ENCODE data around the gene TOX2.

TOX2 gene

GRCh38 chr20:43982016-43982415, 67.4 kb downstream of the TOX2 start:
- no peak for DNase-seq

DNA sequence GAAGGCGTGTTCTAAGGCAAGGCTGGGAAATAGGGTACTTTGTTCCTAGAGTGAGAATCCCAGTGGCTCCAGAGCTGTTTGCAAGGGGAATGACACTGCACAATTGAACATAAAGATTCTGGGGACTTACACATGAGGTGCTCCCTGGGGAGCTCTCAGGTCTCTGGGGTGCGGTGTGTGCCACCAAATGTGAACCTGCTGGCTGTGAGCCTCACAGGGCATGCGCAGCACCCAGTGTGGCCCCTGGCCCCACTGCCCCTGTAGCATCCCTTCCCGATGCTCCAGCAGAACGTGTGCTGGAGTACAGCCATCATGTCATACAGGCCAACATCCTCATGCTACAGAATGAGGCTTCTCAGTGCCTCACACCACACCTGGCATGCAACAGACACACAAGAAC, 68.2 kb downstream of the TOX2 start:
- no peak for DNase-seq

DNA sequence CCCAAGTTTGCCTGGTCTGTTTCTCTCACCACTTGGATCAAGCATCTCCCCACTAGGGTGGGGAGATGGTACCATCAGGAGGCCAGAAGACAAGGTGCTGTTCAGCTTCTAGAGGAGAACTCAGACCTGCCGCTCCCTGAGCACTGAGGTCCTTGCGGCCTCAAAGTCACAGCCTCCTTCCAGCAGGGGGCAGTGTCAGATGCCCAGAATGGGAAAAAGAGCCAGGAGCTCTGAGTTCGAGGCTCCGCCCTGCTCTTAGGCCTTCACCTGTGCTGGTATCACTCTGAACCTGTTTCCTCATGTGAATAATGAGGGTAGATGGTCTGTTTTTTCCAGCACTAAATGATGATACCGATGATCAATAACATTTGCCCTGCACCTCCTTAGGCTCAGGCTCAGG, 68.7 kb downstream of the TOX2 start:
- DNase-seq, result no peak

DNA sequence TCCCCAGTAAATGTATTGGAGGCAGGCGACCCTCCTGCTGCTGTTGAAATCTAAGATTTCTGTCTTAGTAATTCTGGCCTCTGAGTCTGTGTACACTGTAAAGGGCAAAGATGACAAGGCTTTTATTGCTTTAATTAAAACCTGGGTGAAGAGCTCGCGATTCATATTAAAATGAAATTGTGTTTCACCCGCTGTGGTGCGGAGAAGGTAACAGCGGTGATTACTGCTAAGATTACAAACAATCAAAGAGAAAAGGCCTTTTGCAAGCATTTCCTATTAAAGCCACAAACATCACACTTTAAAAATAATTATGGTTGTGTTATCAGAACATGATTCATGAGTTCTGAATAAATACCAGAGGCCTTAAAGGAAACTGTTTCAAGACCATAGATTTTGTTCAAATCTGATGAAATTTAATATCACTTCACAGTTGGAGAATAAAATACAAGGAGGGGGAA, 69.3 kb downstream of the TOX2 start:
- no peak for DNase-seq

DNA sequence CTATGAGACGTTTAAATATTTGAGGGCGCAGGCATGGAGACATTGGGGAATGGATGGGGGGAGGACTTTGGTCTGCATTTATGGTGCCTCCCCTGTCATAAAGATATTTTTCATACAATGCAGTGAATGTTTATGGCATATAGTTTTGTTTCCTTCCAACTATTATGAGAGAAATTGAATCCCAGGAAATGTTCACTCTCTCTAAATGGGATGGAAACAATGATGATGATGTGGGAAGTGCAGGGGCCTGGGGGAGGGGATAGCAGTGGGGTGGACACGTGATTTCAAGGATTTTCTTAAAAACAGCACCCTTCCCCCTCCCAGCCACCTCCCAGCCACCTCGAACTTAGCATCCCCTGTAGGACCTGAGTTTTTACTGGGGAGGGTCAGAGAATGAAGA, 69.9 kb downstream of the TOX2 start:
- DNase-seq, result no peak

DNA sequence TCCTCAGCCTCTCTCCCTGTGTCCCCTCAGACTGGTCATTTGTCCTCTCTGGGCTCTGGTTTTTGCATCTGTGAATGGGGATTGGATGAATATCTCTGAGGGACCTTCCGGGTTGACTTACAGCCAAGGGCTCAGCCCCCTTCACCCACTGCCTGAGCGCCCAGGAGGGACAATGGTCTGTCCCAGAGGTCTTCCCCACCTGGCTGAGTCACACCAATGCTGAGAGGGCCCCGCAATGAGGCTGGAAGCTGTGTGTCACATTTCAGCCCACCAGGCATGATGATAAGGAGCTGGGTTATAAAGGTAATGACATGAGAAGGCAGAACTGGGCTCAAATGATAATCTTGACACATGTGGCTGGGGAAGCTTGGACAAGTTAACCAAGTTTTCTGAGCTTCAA, 70.5 kb downstream of the TOX2 start:
- no peak for DNase-seq

DNA sequence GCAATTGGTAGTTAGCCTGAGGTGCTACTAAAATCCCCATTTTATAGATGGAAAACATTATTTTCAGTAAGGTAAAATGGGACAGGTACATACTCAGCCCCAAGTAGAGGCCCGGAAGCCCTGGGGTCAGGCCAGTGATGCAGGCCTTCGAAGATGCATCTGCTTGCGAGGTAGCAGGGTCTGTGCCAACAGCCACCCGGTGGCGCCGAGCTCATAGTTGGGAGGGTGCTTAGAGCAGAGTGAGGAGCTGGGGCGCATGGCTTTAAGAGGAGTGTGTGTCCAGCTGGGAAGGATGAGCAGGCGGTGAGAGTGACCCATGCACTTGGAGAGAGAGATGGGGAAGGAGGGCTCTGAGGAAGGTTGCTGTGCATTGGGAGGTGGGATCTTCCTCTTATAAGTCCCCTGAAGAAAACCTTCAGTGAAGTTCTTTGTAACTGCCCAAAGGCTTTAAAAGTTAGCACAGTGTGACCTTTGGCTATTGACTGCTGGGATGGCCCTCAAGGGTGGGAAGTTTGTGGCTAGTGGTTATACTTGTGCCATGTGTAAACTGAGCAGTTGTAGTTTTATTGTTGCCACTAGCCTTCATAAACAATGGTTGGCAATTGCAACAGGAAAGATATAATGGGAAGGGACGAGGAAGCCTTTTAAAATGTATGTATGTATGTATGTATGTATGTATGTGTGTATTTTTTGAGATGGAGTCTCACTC, 71.1 kb downstream of the TOX2 start:
- DNase-seq, result no peak

DNA sequence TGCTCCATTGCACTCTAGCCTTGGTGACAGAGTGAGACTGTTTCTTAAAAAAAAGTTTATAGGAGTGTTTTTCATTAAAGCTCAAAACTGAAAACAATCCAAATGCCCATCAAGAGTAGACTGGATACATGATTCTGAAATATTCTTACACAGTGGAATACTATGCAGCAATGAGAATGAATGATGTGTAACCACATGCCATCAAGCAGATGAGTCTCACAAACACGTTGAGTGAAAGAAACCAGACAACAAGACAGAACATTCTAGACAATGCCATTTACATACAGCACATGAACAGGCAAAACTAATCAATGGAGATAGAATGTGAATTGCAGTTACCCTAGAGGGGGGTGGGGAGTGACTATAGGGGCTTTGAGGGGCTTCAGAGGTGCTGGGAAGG, 72.4 kb downstream of the TOX2 start:
- no peak for DNase-seq

DNA sequence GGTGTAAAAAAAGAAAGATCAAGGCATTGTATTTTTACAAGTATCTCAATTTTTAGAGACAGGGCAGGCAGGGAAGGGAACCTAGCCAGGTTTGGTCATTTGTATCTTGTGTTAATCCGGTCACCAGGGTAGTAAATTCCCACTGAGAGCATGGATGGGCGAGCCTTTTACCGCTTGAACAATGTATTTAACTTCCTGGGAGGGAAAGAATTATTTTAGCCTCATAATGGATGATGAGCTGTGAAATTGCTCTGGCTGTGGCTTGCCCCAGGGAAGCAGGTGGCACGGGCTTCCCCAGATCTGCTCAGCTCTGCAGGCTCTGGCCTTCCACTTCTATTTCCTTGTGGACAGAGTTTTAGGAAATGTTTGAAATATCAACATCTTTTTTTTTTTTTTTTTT, 72.9 kb downstream of the TOX2 start:
- DNase-seq, result no peak

- DNase-seq, result no peak
Measured at GRCh38 chr20:43988451-43988850, 73.8 kb downstream of the TOX2 start.

DNA sequence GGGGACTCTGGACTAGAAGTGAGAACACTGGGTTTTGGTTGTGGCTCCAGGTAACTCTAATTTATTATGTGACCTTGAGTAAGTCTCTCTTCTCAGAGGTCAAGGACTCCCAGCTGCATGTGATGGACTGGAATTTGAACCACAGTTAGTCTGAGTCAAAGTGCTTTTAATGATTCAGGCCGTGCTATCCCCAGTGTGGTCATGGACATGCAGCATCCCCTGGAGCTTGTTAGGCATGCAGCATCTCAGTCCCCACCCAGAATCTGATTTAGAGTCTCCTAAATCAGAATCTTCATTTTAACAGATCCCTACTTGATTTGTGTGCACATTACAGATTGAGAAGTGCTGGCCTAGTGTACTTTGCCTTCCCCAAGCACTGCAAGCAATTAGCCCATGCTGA, 74.2 kb downstream of the TOX2 start:
- no peak for DNase-seq

- no peak for DNase-seq
Measured at GRCh38 chr20:43991261-43991660, 76.6 kb downstream of the TOX2 start.

DNA sequence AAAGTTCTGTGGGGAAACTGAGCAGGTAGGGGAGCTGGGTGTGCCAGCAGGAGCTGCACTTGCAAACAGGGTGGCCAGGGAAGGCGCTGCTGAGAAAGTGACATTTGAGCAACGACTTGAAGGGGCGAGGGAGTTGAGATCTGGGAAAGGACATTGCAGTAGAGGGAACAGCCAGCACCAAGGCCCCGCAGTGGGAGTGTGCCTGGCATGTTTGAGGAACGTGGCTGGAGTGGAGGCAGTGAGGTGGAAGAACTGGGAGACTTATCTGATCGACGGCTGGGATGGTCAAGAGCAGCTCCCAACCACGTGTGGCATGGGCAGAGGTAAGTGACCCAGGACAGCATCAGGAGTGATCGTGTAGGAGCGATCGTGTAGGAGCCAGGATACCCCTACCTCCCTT, 77.3 kb downstream of the TOX2 start:
- no peak for DNase-seq

- no peak for DNase-seq
Measured at GRCh38 chr20:43992885-43993284, 78.2 kb downstream of the TOX2 start.

- DNase-seq, result no peak
Measured at GRCh38 chr20:43993560-43993959, 78.9 kb downstream of the TOX2 start.

GRCh38 chr20:43994486-43995100, 79.9 kb downstream of the TOX2 start:
- DNase-seq, result no peak

DNA sequence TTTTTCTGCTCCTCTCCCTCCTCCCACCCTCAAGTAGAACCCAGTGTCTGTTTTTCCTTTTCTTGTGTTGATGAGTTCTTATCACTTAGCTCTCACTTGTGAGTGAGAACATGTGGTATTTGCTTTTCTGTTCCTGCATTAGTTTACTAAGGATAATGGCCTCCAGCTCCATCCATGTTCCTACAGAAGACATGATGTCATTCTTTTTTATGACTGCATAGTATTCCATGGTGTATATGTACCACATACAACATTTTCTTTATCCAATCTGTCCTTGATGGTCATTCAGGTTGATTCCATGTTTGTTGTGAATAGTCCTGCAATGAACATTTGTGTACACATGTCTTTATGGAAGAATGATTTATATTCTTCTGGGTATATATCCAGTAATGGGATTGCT, 81.0 kb downstream of the TOX2 start:
- no peak for DNase-seq

DNA sequence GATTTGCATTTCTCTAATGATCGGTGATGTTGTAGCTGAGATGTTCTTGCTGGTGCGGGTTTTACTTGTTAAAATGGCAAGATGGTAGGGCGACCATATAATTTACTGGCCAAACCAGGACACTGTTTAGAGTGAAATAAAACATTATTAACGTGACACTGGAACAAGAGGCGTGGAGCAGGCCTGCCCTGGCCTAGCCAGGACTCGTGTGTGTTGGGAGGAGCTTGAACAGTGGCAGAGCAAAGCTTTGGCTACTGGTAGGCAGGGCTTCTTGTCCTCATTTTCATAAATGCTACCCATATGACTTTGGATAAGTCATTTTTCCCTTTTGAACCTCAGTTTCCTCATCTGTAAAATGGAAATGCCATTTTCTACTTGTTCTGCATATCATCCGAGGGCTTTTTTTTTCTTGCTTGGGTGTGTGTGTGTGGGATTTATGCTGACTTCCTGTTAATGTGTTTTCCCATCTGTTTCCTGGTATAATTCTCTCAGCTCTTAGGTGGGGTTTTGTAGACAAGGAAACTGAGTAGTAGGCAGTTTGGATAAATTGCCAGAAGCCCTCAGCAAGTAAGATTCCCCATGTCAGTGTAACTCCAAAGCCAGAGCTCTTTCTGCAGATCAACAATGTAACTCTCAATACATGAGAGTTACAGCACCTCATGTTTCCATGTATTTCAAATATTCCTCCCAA, 81.7 kb downstream of the TOX2 start:
- DNase-seq, result no peak

DNA sequence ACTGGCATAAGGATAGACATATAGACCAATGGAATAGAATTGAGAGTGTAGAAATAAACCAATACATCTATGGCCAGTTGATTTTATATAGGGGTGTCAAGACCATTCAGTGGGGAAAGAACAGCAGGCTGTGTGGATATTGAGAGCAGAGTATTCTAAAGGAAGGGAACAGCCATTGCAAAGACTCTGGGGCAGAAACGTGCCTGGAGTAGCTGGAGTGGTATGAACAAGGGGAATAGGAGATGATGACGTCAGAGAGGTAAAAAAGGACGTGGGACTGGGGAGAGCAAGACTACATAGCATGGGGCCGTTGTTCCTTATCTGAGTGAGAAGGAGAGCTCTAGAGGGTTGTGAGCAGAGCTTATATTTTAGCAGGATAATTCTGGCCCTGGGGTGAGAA, 85.2 kb downstream of the TOX2 start:
- no peak for DNase-seq

DNA sequence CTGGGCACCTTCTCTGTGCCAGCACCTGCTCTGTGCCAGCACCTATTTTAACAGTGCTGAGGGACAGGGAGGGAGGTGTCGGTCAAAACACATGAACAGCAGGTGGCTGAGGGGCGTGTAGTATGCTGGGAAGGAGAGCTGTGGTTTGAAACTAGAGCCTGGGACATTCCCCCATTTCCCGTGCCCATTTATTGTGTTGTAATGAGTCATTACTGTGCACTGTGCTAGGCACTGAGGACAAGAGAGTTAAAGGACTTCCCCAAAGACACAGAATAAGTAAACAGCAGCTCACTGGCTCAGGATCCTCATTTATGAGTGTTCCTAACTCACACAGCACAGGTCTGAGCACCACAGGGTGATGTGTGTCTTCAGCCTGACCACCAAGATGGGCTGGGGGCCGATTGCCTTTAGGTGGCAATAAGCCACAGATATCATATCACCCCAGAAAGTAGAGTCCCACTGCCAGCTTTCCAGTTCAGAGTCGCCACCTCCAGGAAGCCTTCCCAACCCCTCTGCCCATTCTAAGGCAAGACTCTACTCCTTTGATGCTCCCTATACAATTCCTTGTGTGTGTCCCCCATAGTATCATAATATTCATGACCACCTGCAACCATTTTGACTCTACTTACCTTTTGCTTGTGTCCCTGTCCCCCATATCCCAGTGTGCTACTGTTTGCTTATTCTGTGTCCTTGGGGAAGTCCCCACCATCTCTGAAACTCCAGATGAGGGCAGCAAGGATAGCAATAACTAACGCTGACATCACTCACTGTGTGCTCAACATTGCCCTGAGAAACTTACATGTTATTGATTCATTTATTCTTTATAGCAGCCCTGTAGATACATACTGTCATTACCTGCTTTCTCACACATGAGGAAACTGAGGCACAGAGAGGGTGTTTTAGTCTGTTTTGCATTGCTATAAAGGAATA, 87.3 kb downstream of the TOX2 start:
- no peak for DNase-seq

DNA sequence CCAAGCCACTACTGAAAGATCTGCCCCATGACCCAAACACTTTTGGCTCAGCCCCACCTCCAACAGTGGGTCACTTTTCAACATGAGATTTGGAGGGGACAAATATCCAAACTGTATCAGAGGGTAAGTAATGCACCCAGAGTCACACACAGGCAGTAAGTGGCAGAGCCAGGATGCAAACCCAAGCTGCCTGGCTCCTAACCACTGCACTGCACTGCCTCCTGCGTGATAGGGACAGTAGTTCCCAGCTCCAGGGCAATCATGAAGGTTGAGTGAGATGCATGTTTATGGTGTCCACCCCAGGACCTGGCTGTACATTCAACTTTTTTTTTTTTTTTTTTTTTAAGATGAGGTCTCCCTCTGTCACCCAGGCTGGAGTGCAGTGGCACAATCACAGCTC, 88.2 kb downstream of the TOX2 start:
- no peak for DNase-seq

GRCh38 chr20:44003609-44004008, 89.0 kb downstream of the TOX2 start:
- no peak for DNase-seq

DNA sequence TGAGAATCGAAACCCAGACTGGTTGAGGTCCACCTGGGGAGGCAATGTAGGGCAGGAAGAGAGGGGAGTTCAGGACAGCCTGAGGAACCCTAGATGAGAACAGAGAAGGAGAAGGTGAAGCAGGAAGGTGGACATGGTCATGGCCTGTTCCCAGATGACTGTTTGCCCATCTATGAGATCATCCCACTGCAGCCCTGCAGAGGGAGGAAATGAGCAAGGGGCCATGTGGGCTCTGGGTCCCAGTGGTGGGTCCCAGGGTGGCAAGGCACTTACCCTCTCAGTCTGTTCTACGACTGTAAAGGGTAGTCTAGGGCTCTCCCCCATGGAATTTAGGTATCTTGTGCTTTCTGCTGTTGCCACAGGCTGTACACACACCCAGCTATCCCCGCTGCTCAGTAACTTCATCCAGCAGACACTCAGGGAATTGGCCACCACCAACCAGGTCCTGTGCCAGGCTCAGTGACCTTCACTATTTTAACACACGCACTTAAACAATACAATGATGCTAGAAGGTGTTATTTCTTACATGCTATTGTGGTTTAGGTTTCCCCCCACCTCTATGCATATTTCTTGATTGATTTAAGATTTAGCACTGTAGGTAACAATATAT, 89.8 kb downstream of the TOX2 start:
- no peak for DNase-seq

Measured in NCI-H524 (cell line).